Activated naive CD8-positive, alpha-beta T cell treated with anti-CD3 and anti-CD28 coated beads, Interleukin-2, amount 10 ng/mL, durations not matched to agents 7 days and 5 days (primary cell): ENCODE data around the gene TNK2. TPM values are rescaled to one million over a fixed set of nuclear protein-coding genes. Genes with fewer than 3 reads are reported as not detected.
"Not testable (repeated sequence)": the region's sequence is repeated elsewhere in the genome, so short reads cannot be mapped to it uniquely, and the experiment has no call there.

Experiments used
- ATAC-seq: fragments of 150-1000 bp; cut with Tn5 transposase; one replicate; pipeline ENCODE4 v1.10.0; 2021; ENCODE audit warnings: low read depth, moderate library complexity
- POLR2A ChIA-PET: fragments of 350-600 bp; sonication (Branson Sonifier 250); formaldehyde crosslinking; loops from one replicate; lab custom pipeline; 2021; ENCODE audit warnings: antibody characterized with exemption; lab: Charles Lee
- DNase-seq: peaks from one replicate; pipeline ENCODE4 v3.0.0; 2021
- H3K27ac Mint-ChIP-seq: one replicate; pipeline ENCODE4 v1.8.0; 2022; ENCODE audit warnings: mild to moderate bottlenecking, mixed read lengths
- H3K27me3 Mint-ChIP-seq: one replicate; pipeline ENCODE4 v1.8.0; 2022; ENCODE audit warnings: mild to moderate bottlenecking, moderate library complexity, mixed read lengths
- H3K36me3 Mint-ChIP-seq: one replicate; pipeline ENCODE4 v1.8.0; 2021; ENCODE audit warnings: mild to moderate bottlenecking, mixed read lengths
- H3K4me1 Mint-ChIP-seq: one replicate; pipeline ENCODE4 v1.8.0; 2021; ENCODE audit warnings: mixed read lengths
- H3K4me3 Mint-ChIP-seq: one replicate; pipeline ENCODE4 v1.8.0; 2022; ENCODE audit warnings: mild to moderate bottlenecking, moderate library complexity, mixed read lengths
- H3K9me3 Mint-ChIP-seq: one replicate; pipeline ENCODE4 v1.8.0; 2021; ENCODE audit warnings: mixed read lengths
- total RNA-seq, 2 experiments: library from RNA; stranded (reverse); gene quantifications; one replicate each; pipeline ENCODE4 v1.2.3, GENCODE V29; 2021

The TNK2 gene
- total RNA-seq, 2 experiments from 2014 or later = 136 to 166 TPM

- ATAC-seq, H3K27me3 Mint-ChIP-seq, H3K4me3 Mint-ChIP-seq, POLR2A ChIA-PET, H3K9me3 Mint-ChIP-seq, H3K36me3 Mint-ChIP-seq, H3K4me1 Mint-ChIP-seq, DNase-seq: not testable (repeated sequence)
- H3K27ac Mint-ChIP-seq = peak overlapping the region; percentile 25
Observed at GRCh38 chr3:195939526-195940470, 31.4 kb upstream of the TNK2 start.

GRCh38 chr3:195933044-195933430, 24.7 kb upstream of the TNK2 start:
- H3K27ac Mint-ChIP-seq, H3K4me1 Mint-ChIP-seq, H3K9me3 Mint-ChIP-seq, ATAC-seq, POLR2A ChIA-PET, H3K4me3 Mint-ChIP-seq, H3K27me3 Mint-ChIP-seq, H3K36me3 Mint-ChIP-seq, DNase-seq: not testable (repeated sequence)

- Mint-ChIP-seq H3K36me3 (no peaks in the 10 kb centered on the region), H3K9me3 (no peaks in the 10 kb centered on the region), H3K4me3 (no peak overlapping the region), H3K27ac (no peak overlapping the region), H3K4me1 (no peaks in the 10 kb centered on the region), H3K27me3 (peaks cover 2% of the 10 kb centered on the region)
- ATAC-seq (no peak), DNase-seq (no peak)
- POLR2A ChIA-PET = no interaction called here
Observed at GRCh38 chr3:195932418-195933043, 24.2 kb upstream of the TNK2 start.

GRCh38 chr3:195931582-195932273, 23.4 kb upstream of the TNK2 start:
- no peaks in the 10 kb centered on the region for H3K4me1 Mint-ChIP-seq
- no peaks in the 10 kb centered on the region for H3K36me3 Mint-ChIP-seq
- no peak for DNase-seq
- H3K27ac Mint-ChIP-seq = no peak overlapping the region
- POLR2A ChIA-PET = no interaction called here
- no peak for ATAC-seq
- no peak overlapping the region for H3K4me3 Mint-ChIP-seq
- peaks cover 2% of the 10 kb centered on the region for H3K27me3 Mint-ChIP-seq
- no peaks in the 10 kb centered on the region for H3K9me3 Mint-ChIP-seq

GRCh38 chr3:195929452-195929851, 21.1 kb upstream of the TNK2 start:
- Mint-ChIP-seq H3K27ac (no peak overlapping the region), H3K4me1 (no peaks in the 10 kb centered on the region), H3K4me3 (no peak overlapping the region), H3K36me3 (no peaks in the 10 kb centered on the region), H3K9me3 (no peaks in the 10 kb centered on the region), H3K27me3 (peaks cover 2% of the 10 kb centered on the region)
- ATAC-seq (no peak), DNase-seq (no peak)
- POLR2A ChIA-PET = no interaction called here

GRCh38 chr3:195921334-195921791, 13.0 kb upstream of the TNK2 start:
- Mint-ChIP-seq H3K4me3 (no peak overlapping the region), H3K9me3 (no peaks in the 10 kb centered on the region), H3K27ac (no peak overlapping the region), H3K4me1 (peaks cover 2% of the 10 kb centered on the region), H3K27me3 (peaks cover 9% of the 10 kb centered on the region), H3K36me3 (no peaks in the 10 kb centered on the region)
- DNase-seq = no peak
- ATAC-seq = no peak
- POLR2A ChIA-PET = no interaction called here

- ATAC-seq (no peak), DNase-seq (no peak)
- Mint-ChIP-seq H3K4me1 (peaks cover 9% of the 10 kb centered on the region), H3K27ac (peak overlapping the region; percentile 17), H3K9me3 (no peaks in the 10 kb centered on the region), H3K27me3 (peaks cover 13% of the 10 kb centered on the region), H3K36me3 (no peaks in the 10 kb centered on the region), H3K4me3 (no peak overlapping the region)
- POLR2A ChIA-PET = no interaction called here
Observed at GRCh38 chr3:195918176-195918575, 9.8 kb upstream of the TNK2 start.

- ATAC-seq = no peak
- DNase-seq = no peak
- Mint-ChIP-seq H3K27me3 (peaks cover 13% of the 10 kb centered on the region), H3K4me1 (peaks cover 9% of the 10 kb centered on the region), H3K27ac (no peak overlapping the region), H3K36me3 (no peaks in the 10 kb centered on the region), H3K4me3 (no peak overlapping the region), H3K9me3 (no peaks in the 10 kb centered on the region)
- POLR2A ChIA-PET = interaction anchor here (3.3 kb wide), 1 partner anchor 21 kb away, joined by 29 read pairs; no protein-coding TSS in a partner anchor
Observed at GRCh38 chr3:195916991-195917390, 8.6 kb upstream of the TNK2 start.

- Mint-ChIP-seq H3K4me3 (no peak overlapping the region), H3K27ac (no peak overlapping the region), H3K4me1 (peaks cover 9% of the 10 kb centered on the region), H3K9me3 (no peaks in the 10 kb centered on the region), H3K27me3 (peaks cover 13% of the 10 kb centered on the region), H3K36me3 (no peaks in the 10 kb centered on the region)
- no peak for DNase-seq
- ATAC-seq = no peak
- POLR2A ChIA-PET = interaction anchor here (3.3 kb wide), 1 partner anchor 20 kb away, joined by 29 read pairs; no protein-coding TSS in a partner anchor
Observed at GRCh38 chr3:195916291-195916690, 7.9 kb upstream of the TNK2 start.

GRCh38 chr3:195914648-195915473, 6.5 kb upstream of the TNK2 start:
- Mint-ChIP-seq H3K27me3 (peaks cover 11% of the 10 kb centered on the region), H3K4me3 (no peak overlapping the region), H3K4me1 (peaks cover 9% of the 10 kb centered on the region), H3K36me3 (no peaks in the 10 kb centered on the region), H3K27ac (peak overlapping the region; percentile 83), H3K9me3 (no peaks in the 10 kb centered on the region)
- POLR2A ChIA-PET = interaction anchor here (1.0 to 3.3 kb wide), 2 partner anchors 8 to 19 kb away, joined by 4 to 29 read pairs; no protein-coding TSS in a partner anchor
- ATAC-seq = peak; percentile 96
- DNase-seq = peak; percentile 92

GRCh38 chr3:195914146-195914545, 5.8 kb upstream of the TNK2 start:
- DNase-seq, H3K4me3 Mint-ChIP-seq, ATAC-seq, H3K27me3 Mint-ChIP-seq, H3K4me1 Mint-ChIP-seq, H3K27ac Mint-ChIP-seq, H3K9me3 Mint-ChIP-seq, H3K36me3 Mint-ChIP-seq: not testable (repeated sequence)
- POLR2A ChIA-PET = interaction anchor here (3.3 kb wide), 1 partner anchor 18 kb away, joined by 29 read pairs; no protein-coding TSS in a partner anchor

- no peak for ATAC-seq
- no peaks in the 10 kb centered on the region for H3K9me3 Mint-ChIP-seq
- POLR2A ChIA-PET = interaction anchor here (2.0 kb wide), 1 partner anchor 17 kb away, joined by 8 read pairs; no protein-coding TSS in a partner anchor
- no peak overlapping the region for H3K4me3 Mint-ChIP-seq
- H3K4me1 Mint-ChIP-seq = peaks cover 7% of the 10 kb centered on the region
- no peak overlapping the region for H3K27ac Mint-ChIP-seq
- peaks cover 8% of the 10 kb centered on the region for H3K27me3 Mint-ChIP-seq
- DNase-seq = no peak
- H3K36me3 Mint-ChIP-seq = no peaks in the 10 kb centered on the region
Observed at GRCh38 chr3:195913382-195913781, 5.0 kb upstream of the TNK2 start.
